ENCODE results near the gene HSPA1A.

DNA sequence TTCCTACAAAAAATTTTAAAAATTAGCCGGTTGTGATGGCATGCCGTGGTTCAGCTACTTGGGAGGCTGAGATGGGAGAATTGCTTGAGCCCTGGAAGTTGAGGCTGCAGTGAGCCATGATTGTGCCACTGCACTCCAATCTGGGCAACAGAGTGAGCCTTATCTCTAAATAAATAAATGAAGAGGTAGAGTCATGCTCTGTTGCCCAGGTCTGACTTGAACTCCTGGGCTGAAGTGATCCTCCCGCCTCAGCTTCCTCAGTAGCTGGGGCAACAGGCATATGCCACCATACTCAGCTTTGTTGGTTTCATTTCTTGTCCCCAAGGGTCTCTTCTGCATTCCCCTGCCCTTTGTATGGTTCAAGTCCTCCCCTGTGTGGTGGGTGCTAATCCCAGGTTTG lies 29.2 kb downstream of the HSPA1A start:
- TF ChIP-seq, protein P1, sequence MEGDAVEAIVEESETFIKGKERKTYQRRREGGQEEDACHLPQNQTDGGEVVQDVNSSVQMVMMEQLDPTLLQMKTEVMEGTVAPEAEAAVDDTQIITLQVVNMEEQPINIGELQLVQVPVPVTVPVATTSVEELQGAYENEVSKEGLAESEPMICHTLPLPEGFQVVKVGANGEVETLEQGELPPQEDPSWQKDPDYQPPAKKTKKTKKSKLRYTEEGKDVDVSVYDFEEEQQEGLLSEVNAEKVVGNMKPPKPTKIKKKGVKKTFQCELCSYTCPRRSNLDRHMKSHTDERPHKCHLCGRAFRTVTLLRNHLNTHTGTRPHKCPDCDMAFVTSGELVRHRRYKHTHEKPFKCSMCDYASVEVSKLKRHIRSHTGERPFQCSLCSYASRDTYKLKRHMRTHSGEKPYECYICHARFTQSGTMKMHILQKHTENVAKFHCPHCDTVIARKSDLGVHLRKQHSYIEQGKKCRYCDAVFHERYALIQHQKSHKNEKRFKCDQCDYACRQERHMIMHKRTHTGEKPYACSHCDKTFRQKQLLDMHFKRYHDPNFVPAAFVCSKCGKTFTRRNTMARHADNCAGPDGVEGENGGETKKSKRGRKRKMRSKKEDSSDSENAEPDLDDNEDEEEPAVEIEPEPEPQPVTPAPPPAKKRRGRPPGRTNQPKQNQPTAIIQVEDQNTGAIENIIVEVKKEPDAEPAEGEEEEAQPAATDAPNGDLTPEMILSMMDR (IDR thresholded peaks at IDR 0.05): no peak
- no peak for TF ChIP-seq POLR2AphosphoS5 (IDR thresholded peaks at IDR 0.05; ENCODE audit: insufficient read depth in 1 of 2, low read depth in 1 of 2)
